Hippocampal formation (tissue), 2 donors: ENCODE results near the gene CLPTM1.
"Not testable (repeated sequence)": the region's sequence is repeated elsewhere in the genome, so short reads cannot be mapped to it uniquely, and the experiment has no call there.

Source experiments
- DNase-seq, 2 donors: peaks; one replicate each; lab custom pipeline; 2025; lab: John Stamatoyannopoulos, UW

The CLPTM1 gene

GRCh38 chr19:44943801-44944249, 11.4 kb upstream of the CLPTM1 start:
- DNase-seq, result peak in 1 of 2 donors; percentile 31

- no peak for DNase-seq
These were observed 8.1 kb upstream of the CLPTM1 start for GRCh38 chr19:44947041-44947581.

- DNase-seq, result no peak
These were observed 6.9 kb upstream of the CLPTM1 start for GRCh38 chr19:44948237-44948636.

- DNase-seq, result no peak
These were observed 6.3 kb upstream of the CLPTM1 start for GRCh38 chr19:44948763-44949374.

- no peak for DNase-seq
These were observed 5.6 kb upstream of the CLPTM1 start for GRCh38 chr19:44949550-44949949.

- DNase-seq, result peak; percentile 70 to 81
These were observed 3.7 kb upstream of the CLPTM1 start for GRCh38 chr19:44951179-44952159.

- no peak for DNase-seq
These were observed 917 bp upstream of the CLPTM1 start for GRCh38 chr19:44954278-44954648.

GRCh38 chr19:44955505-44956439, 592 bp downstream of the CLPTM1 start:
- DNase-seq, result no peak

- DNase-seq, result no peak
These were observed 2.3 kb downstream of the CLPTM1 start for GRCh38 chr19:44957526-44957925.

- no peak for DNase-seq
These were observed 2.9 kb downstream of the CLPTM1 start for GRCh38 chr19:44958090-44958489.

GRCh38 chr19:44959691-44960090, 4.5 kb downstream of the CLPTM1 start:
- no peak for DNase-seq

- DNase-seq, result no peak
These were observed 5.9 kb downstream of the CLPTM1 start for GRCh38 chr19:44960906-44961728.

GRCh38 chr19:44961821-44962220, 6.6 kb downstream of the CLPTM1 start:
- no peak for DNase-seq

- no peak for DNase-seq
These were observed 12.9 kb downstream of the CLPTM1 start for GRCh38 chr19:44968118-44968517.

- DNase-seq, result no peak
These were observed 13.5 kb downstream of the CLPTM1 start for GRCh38 chr19:44968670-44969069.

GRCh38 chr19:44969437-44969836, 14.3 kb downstream of the CLPTM1 start:
- no peak for DNase-seq

GRCh38 chr19:44971451-44971850, 16.3 kb downstream of the CLPTM1 start:
- DNase-seq, result not testable (repeated sequence)

- no peak for DNase-seq
These were observed 17.6 kb downstream of the CLPTM1 start for GRCh38 chr19:44972802-44973201.

- DNase-seq, result no peak
These were observed 19.0 kb downstream of the CLPTM1 start for GRCh38 chr19:44973982-44974735.

- DNase-seq, result no peak
These were observed 19.7 kb downstream of the CLPTM1 start for GRCh38 chr19:44974857-44975256.
